Activated B cell treated with CpG ODN at 0.5 μM for 24 hours (primary cell): Measurements from ENCODE around the gene ANO3. TPM values are rescaled to one million over a fixed set of nuclear protein-coding genes. Genes with fewer than 3 reads are reported as not detected.

Source experiments
- ATAC-seq: fragments of 200-7000 bp; cut with Tn5 transposase; one replicate; pipeline ENCODE4 v1.10.0; 2021; ENCODE audit warnings: low read depth, mild to moderate bottlenecking, moderate library complexity
- CTCF ChIA-PET: fragments of 350-600 bp; sonication (Branson Sonifier 250); formaldehyde crosslinking; loops from one replicate; lab custom pipeline; 2021; ENCODE audit warnings: antibody characterized with exemption; lab: Charles Lee
- POLR2A ChIA-PET: fragments of 350-600 bp; sonication (Branson Sonifier 250); formaldehyde crosslinking; loops from one replicate; lab custom pipeline; 2021; ENCODE audit warnings: antibody characterized with exemption; lab: Charles Lee
- DNase-seq: peaks from one replicate; pipeline ENCODE4 v3.0.0; 2022
- H3K27ac Mint-ChIP-seq: one replicate; pipeline ENCODE4 v1.8.0; 2020; ENCODE audit warnings: mixed read lengths
- H3K27me3 Mint-ChIP-seq: one replicate; pipeline ENCODE4 v1.8.0; 2021; ENCODE audit warnings: mixed read lengths
- H3K36me3 Mint-ChIP-seq: one replicate; pipeline ENCODE4 v1.8.0; 2021; ENCODE audit warnings: low read depth, mixed read lengths
- H3K4me1 Mint-ChIP-seq: one replicate; pipeline ENCODE4 v1.8.0; 2021; ENCODE audit warnings: mixed read lengths
- H3K4me3 Mint-ChIP-seq: one replicate; pipeline ENCODE4 v1.8.0; 2020; ENCODE audit warnings: mild to moderate bottlenecking, mixed read lengths
- H3K9me3 Mint-ChIP-seq: one replicate; pipeline ENCODE4 v1.8.0; 2020; ENCODE audit warnings: mixed read lengths
- CTCF ChIP-seq: fragments of 200-600 bp; IDR thresholded peaks from one replicate; pipeline ENCODE4 v1.8.0; 2022; ENCODE audit warnings: antibody characterized with exemption, mild to moderate bottlenecking
- intact Hi-C: fragments of 100-400 bp; cut with micrococcal nuclease; formaldehyde crosslinking; loops from one replicate; pipeline ENCODE4 v1.15.1; 2024
- total RNA-seq: library from RNA; stranded (reverse); gene quantifications from 2 replicates; pipeline ENCODE4 v1.2.3, GENCODE V29; 2022

Gene ANO3
- total RNA-seq, 1 donor from 2014 or later = not detected

GRCh38 chr11:26578998-26579661 is 247.2 kb downstream of the ANO3 start:
- Mint-ChIP-seq H3K27me3 (no peaks in the 10 kb centered on the region), H3K9me3 (no peaks in the 10 kb centered on the region), H3K27ac (no peak overlapping the region), H3K36me3 (no peaks in the 10 kb centered on the region), H3K4me1 (no peaks in the 10 kb centered on the region), H3K4me3 (no peak overlapping the region)
- intact Hi-C loops = no loop called here
- POLR2A ChIA-PET = no interaction called here
- DNase-seq = no peak
- ATAC-seq = no peak
- TF ChIP-seq CTCF = no peak
- CTCF ChIA-PET = no interaction called here

DNA sequence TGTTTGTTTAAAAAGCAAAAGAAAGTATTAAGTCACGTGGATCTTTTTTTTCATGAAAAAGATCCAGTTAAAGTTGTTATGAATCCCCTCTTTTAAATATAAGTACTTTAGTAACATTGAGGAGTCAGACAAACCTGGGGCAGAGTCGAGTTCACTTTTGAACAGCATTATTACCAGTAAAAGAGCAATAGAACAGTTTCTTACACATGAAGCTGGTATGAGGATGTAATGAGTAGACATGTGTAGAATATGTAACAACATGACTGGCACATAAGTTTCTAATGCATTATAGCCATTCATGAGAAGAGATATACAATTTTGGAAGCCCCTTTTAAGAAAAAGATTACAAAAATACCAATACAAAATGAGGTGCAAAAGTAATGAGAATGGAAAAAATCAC is 247.8 kb downstream of the ANO3 start:
- Mint-ChIP-seq H3K27ac (no peak overlapping the region), H3K27me3 (no peaks in the 10 kb centered on the region), H3K4me1 (no peaks in the 10 kb centered on the region), H3K9me3 (no peaks in the 10 kb centered on the region), H3K36me3 (no peaks in the 10 kb centered on the region), H3K4me3 (no peak overlapping the region)
- ChIA-PET POLR2A (no interaction called here), CTCF (no interaction called here)
- DNase-seq (no peak), ATAC-seq (no peak)
- TF ChIP-seq CTCF = no peak
- intact Hi-C loops = loop anchor here (5.0 kb wide), 1 partner anchor 1677 kb away; no protein-coding TSS in a partner anchor

- ATAC-seq (no peak), DNase-seq (no peak)
- TF ChIP-seq CTCF = no peak
- no peaks in the 10 kb centered on the region for H3K9me3 Mint-ChIP-seq
- no peak overlapping the region for H3K4me3 Mint-ChIP-seq
- intact Hi-C loops = loop anchor here (5.0 kb wide), 1 partner anchor 1679 kb away; no protein-coding TSS in a partner anchor
- H3K4me1 Mint-ChIP-seq = no peaks in the 10 kb centered on the region
- H3K36me3 Mint-ChIP-seq = no peaks in the 10 kb centered on the region
- ChIA-PET CTCF (no interaction called here), POLR2A (no interaction called here)
- no peaks in the 10 kb centered on the region for H3K27me3 Mint-ChIP-seq
- no peak overlapping the region for H3K27ac Mint-ChIP-seq
Observed at GRCh38 chr11:26580929-26581328, 249.0 kb downstream of the ANO3 start.

GRCh38 chr11:26583550-26583949 is 251.6 kb downstream of the ANO3 start:
- no peak overlapping the region for H3K4me3 Mint-ChIP-seq
- intact Hi-C loops = loop anchor here (5.0 kb wide), 1 partner anchor 1681 kb away; no protein-coding TSS in a partner anchor
- TF ChIP-seq CTCF = no peak
- ChIA-PET POLR2A (no interaction called here), CTCF (no interaction called here)
- no peaks in the 10 kb centered on the region for H3K4me1 Mint-ChIP-seq
- DNase-seq = no peak
- no peak for ATAC-seq
- no peak overlapping the region for H3K27ac Mint-ChIP-seq
- H3K9me3 Mint-ChIP-seq = no peaks in the 10 kb centered on the region
- H3K27me3 Mint-ChIP-seq = no peaks in the 10 kb centered on the region
- no peaks in the 10 kb centered on the region for H3K36me3 Mint-ChIP-seq

DNA sequence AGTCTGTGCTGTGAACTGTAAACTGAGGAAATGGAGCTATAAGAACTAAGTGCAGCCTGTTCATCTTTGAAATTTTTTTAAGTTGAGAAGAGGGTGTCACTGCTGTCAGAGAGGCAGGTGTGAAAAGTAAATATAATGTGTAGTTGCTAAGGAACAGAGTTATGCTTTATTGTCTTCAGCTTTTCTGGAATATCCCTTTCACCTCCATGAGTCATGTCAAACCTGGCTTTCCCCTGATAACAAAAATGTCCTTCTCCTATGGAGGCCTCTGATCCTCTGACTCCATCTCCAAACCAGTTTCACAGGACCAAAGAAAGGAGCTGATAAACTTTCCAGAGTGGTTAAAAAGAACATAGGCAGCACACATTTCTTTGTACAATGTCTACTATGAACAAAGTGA is 252.9 kb downstream of the ANO3 start:
- ATAC-seq = no peak
- CTCF ChIA-PET = no interaction called here

More for the DNA sequence above, 252.9 kb downstream of the ANO3 start:
- DNase-seq = no peak
- intact Hi-C loops = loop anchor here (5.0 kb wide), 1 partner anchor 1683 kb away; no protein-coding TSS in a partner anchor
- Mint-ChIP-seq H3K4me3 (no peak overlapping the region), H3K27me3 (no peaks in the 10 kb centered on the region), H3K4me1 (no peaks in the 10 kb centered on the region), H3K36me3 (no peaks in the 10 kb centered on the region), H3K27ac (no peak overlapping the region), H3K9me3 (no peaks in the 10 kb centered on the region)
- TF ChIP-seq CTCF = no peak
- POLR2A ChIA-PET = no interaction called here
